Activated CD8-positive, alpha-beta memory T cell treated with anti-CD3 and anti-CD28 coated beads for 4 hours (primary cell): ENCODE data around the gene TTC27.
"Not testable (repeated sequence)": the region's sequence is repeated elsewhere in the genome, so short reads cannot be mapped to it uniquely, and the experiment has no call there.

Experiments used
- DNase-seq, 2 donors: peaks; one replicate each; pipeline ENCODE4 v3.0.0-alpha.2; 2020; ENCODE audit warnings: low read depth in 2 of 2

Gene TTC27

DNA sequence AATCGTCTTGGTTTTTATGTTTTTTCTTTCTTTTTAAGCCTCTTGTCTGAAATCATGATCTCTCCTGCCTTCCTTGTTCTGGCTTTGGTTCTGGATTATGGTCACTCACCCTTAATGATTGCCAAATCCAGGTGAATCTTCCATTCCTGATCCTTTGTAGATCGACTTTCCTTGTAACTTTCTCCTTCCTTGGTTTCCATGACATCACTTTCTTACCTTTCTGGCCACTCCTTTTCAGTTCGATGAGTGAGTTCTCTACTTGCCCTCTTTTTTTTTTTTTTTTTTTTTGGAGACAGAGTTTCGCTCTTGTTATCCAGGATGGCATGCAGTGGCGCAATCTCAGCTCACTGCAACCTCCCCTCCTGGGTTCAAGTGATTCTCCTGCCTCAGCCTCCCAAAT, 179.8 kb downstream of the TTC27 start:
- DNase-seq, result no peak

- DNase-seq, result no peak
Measured at GRCh38 chr2:32810909-32811495, 183.2 kb downstream of the TTC27 start.

DNA sequence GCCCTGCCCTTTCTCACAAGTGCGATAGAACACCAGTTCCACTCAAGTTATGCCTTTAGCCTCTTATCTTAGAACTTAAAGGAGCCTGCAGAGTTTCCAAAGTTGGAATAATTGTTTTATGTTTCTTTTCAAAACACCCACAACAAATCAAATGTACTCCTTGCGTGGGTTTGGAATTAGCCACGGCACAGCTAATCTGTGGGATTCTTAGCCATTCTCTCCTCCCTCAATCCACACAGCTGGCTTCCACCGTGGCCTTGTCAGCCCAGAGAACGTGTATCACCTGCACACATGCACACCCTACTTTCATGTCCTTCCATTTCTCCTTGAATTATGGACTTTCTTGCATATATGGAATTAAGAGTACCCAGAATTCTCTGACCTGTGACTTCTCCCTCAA, 183.8 kb downstream of the TTC27 start:
- DNase-seq, result no peak

DNA sequence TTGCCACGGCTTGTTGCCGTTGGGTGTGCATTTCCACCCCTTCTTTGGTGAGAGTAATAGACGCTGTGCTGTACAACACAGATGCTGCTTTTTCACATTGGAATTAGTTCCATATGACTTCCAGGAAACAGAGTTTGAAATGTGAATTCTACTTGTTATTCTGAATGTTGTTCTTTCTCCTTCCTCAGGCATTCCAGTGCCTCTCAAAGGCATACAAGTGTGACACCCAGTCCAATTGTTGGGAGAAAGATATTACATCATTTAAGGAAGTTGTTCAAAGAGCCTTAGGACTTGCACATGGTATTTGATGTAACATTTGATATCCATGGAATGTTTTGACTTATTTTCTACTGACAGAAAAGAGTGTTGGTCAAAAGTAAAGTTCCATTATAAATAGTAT, 184.5 kb downstream of the TTC27 start:
- no peak for DNase-seq

GRCh38 chr2:32820088-32820487, 192.2 kb downstream of the TTC27 start:
- DNase-seq, result no peak

DNA sequence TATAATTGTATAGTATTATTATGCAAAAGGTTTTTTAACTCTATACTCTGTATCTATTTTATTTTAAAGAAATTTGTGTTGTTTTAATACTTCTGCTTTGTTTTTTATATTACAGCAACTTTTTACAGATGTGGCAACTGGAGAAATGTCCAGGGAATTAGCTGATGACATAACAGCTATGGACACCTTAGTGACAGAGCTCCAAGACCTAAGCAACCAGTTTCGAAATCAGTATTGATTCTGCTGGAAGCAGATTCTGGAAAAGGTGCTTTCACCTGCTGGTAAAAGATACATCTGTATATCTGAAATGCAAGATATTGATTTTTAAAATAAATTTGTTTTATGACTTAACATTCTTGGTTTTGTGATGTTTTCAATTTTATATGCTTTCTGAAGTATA, 192.9 kb downstream of the TTC27 start:
- no peak for DNase-seq

DNA sequence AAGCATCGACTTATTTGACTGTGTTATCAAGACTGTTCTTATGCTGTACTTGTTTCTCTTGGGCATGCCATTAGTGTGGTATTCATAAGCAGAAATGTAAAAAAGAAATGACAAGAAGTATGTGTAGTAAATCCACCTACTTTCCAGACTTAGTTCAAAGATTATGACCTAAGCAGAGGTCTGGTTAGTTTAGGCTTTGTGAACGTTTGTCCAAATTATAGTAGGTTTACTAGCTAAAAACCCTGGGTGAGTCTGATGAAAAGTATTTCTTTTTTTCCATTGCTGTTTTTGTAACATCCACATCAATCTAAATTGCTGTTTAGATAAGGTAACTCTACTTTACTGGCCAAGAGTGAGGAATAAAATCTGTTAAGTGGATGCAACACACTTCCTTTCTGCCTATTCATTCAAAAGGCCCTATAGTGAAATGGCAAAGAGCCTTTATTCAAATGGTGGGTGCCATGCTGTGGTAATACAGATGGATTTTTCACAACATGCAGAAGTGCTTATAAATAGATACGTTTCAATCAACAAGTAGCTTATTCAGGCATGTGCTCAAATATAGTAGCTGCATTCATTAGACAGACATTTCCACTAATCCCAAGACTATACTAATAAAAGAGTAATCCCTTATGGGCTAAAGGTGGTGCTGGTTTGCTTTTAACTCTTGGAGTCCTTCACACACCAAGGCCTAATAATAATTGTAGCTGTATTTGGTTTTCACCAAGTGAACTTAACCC, 196.4 kb downstream of the TTC27 start:
- no peak for DNase-seq

DNA sequence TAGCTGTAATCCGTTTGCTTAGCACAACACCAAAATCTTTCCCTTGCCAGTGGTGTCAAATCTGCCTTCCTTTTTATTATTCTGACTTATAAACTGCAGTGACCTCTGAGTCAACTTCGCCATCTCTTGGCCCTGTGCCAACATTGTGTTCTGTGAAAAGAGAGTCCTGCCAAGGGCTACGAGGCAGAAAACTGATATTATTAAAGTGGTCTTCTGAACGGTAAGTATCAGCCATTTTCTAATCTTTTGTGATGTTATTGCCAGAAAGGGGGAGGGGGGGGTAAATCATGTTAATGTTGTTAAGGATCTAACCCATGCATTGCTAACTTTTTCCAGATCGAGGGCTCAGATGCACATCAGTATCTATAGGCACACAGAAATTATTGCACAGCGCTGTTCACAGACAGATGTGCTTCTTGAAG, 197.5 kb downstream of the TTC27 start:
- no peak for DNase-seq

- DNase-seq, result no peak
Measured at GRCh38 chr2:32830196-32830595, 202.3 kb downstream of the TTC27 start.

GRCh38 chr2:32832821-32833220, 205.0 kb downstream of the TTC27 start:
- DNase-seq, result no peak

GRCh38 chr2:32833709-32834108, 205.9 kb downstream of the TTC27 start:
- no peak for DNase-seq

- no peak for DNase-seq
Measured at GRCh38 chr2:32835148-32835547, 207.3 kb downstream of the TTC27 start.

GRCh38 chr2:32836933-32837332, 209.1 kb downstream of the TTC27 start:
- no peak for DNase-seq

DNA sequence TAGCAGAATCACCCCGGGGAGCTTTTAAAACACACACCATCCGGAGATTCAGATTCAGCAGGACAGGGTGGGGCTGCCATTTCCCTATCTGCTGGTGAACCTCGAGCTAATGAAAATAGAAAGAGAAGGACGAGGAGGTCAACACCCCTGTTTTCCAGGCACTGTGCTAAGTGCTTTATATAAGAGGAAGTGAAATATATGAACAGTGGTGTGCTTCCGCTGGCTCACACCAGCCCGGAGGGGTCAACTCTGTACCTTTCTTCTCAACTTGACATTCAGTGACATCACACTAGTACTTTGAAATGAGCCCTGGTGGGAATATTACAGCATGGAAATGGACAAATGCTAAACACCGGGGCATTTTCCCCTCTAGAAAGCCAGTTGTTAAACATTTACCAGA, 210.6 kb downstream of the TTC27 start:
- DNase-seq, result no peak

- DNase-seq, result no peak
Measured at GRCh38 chr2:32838949-32839348, 211.1 kb downstream of the TTC27 start.

- DNase-seq, result no peak
Measured at GRCh38 chr2:32841931-32842898, 214.4 kb downstream of the TTC27 start.

GRCh38 chr2:32843699-32844098, 215.8 kb downstream of the TTC27 start:
- no peak for DNase-seq

GRCh38 chr2:32844253-32844652, 216.4 kb downstream of the TTC27 start:
- DNase-seq, result no peak

GRCh38 chr2:32846274-32846673, 218.4 kb downstream of the TTC27 start:
- not testable (repeated sequence) for DNase-seq

DNA sequence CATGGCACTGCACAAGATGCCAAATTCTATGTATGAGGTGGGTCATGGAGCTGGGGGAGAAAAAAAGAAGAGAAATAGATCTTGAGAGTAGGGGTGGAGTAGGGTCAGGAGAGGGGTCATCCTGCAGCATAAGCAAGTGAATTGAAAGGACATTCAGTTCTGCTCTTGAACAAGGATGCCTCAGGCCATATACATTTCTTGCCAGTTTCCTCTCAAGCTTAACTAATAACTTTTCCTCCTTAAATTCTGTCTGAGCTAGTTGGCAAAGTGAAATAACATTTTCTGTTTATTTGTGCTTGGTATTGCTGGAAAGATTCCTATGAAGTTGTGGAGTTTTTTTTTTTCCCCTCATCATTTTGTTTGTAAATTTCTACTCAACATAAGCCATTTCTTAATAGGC, 219.9 kb downstream of the TTC27 start:
- no peak for DNase-seq

DNA sequence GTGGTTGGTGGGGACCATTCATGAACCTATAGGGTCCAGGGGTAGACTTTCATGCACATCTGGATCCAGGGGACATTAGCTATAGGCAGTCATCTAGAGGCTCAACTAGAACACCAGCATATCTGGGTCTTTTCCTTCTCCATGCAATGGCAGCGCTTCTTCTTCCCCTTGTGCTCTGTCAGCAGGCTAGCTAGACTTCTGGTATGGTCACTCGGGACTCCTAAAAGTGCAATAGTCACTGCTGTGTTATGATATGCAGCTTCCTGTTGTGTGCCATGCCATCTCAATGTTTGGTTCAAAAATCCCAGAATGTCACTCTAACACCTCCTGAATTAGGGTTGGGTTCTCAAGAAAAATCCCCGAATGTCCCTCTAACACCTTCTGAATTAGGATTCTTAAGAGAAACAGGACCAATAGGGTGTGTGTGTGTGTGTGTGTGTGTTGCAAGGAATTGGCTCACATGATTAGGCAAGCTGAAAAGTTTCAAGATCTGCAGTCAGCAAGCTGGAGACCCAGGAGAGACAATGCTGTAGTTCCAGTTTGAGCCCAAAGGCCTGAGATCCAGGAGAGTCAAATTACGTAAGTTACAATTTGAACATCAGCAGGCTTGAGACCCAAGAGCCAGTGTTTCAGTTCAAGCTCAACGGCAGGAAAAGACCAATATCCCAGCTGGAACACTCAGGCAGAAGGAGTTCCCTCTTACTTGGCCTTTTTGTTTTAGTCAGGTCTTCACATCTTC, 221.8 kb downstream of the TTC27 start:
- DNase-seq, result no peak
